ENCODE results near the gene UBE2O. TPM values are rescaled to one million over a fixed set of nuclear protein-coding genes. Genes with fewer than 3 reads are reported as not detected.
"Not testable (repeated sequence)": the region's sequence is repeated elsewhere in the genome, so short reads cannot be mapped to it uniquely, and the experiment has no call there.

UBE2O gene
- total RNA-seq, 1 experiment from 2014 or later: 16.2 TPM

- DNase-seq (ENCODE audit: low spot score): peak; percentile 64
These were observed 81.0 kb downstream of the UBE2O start for GRCh38 chr17:76371656-76372628.

GRCh38 chr17:76370261-76370993 lies 82.5 kb downstream of the UBE2O start:
- peak; percentile 93 for DNase-seq (ENCODE audit: low spot score)

GRCh38 chr17:76369804-76370203 lies 83.1 kb downstream of the UBE2O start:
- DNase-seq (ENCODE audit: low spot score): no peak

GRCh38 chr17:76369379-76369778 lies 83.6 kb downstream of the UBE2O start:
- DNase-seq (ENCODE audit: low spot score): no peak

- DNase-seq (ENCODE audit: low spot score): no peak
These were observed 84.4 kb downstream of the UBE2O start for GRCh38 chr17:76368545-76368944.

GRCh38 chr17:76367642-76368041 lies 85.3 kb downstream of the UBE2O start:
- DNase-seq (ENCODE audit: low spot score): no peak

GRCh38 chr17:76366247-76366646 lies 86.7 kb downstream of the UBE2O start:
- DNase-seq (ENCODE audit: low spot score): no peak

- no peak for DNase-seq (ENCODE audit: low spot score)
These were observed 87.6 kb downstream of the UBE2O start for GRCh38 chr17:76365256-76365903.

- DNase-seq (ENCODE audit: low spot score): no peak
These were observed 89.7 kb downstream of the UBE2O start for GRCh38 chr17:76363107-76363842.

- DNase-seq (ENCODE audit: low spot score): no peak
These were observed 92.5 kb downstream of the UBE2O start for GRCh38 chr17:76360461-76360860.

GRCh38 chr17:76359776-76360175 lies 93.2 kb downstream of the UBE2O start:
- DNase-seq (ENCODE audit: low spot score): not testable (repeated sequence)

- DNase-seq (ENCODE audit: low spot score): no peak
These were observed 93.6 kb downstream of the UBE2O start for GRCh38 chr17:76359375-76359774.

GRCh38 chr17:76357597-76358158 lies 95.3 kb downstream of the UBE2O start:
- no peak for DNase-seq (ENCODE audit: low spot score)

- no peak for DNase-seq (ENCODE audit: low spot score)
These were observed 96.0 kb downstream of the UBE2O start for GRCh38 chr17:76356803-76357456.

GRCh38 chr17:76354747-76355310 lies 98.1 kb downstream of the UBE2O start:
- DNase-seq (ENCODE audit: low spot score): no peak

- no peak for DNase-seq (ENCODE audit: low spot score)
These were observed 98.6 kb downstream of the UBE2O start for GRCh38 chr17:76354317-76354729.

GRCh38 chr17:76353599-76354316 lies 99.2 kb downstream of the UBE2O start, which contains the start of gene PRPSAP1:
PRPSAP1 (minus strand) TSS chr17:76353916; CDS start chr17:76353703, 213 bp downstream.
- peak; percentile 89 for DNase-seq (ENCODE audit: low spot score)

- no peak for DNase-seq (ENCODE audit: low spot score)
These were observed 99.9 kb downstream of the UBE2O start for GRCh38 chr17:76353004-76353598.

GRCh38 chr17:76351526-76352071 lies 101.4 kb downstream of the UBE2O start:
- no peak for DNase-seq (ENCODE audit: low spot score)
